Liver (tissue), 3 donors: Measurements from ENCODE around the gene PPP1R16B.

Experiments
- FOXA1 ChIP-seq: IDR thresholded peaks from 2 replicates; pipeline ENCODE4 v1.6.1; 2016; ENCODE audit warnings: antibody characterized with exemption
- JUND ChIP-seq, 2 donors: IDR thresholded peaks; 2 replicates each; pipeline ENCODE4 v1.6.1; 2016; ENCODE audit warnings: antibody characterized with exemption in 2 of 2
- MAX ChIP-seq: IDR thresholded peaks from 2 replicates; pipeline ENCODE4 v1.6.1; 2016; ENCODE audit warnings: antibody characterized with exemption
- NR2F2 ChIP-seq: IDR thresholded peaks from 2 replicates; pipeline ENCODE4 v1.6.1; 2016; ENCODE audit warnings: antibody characterized with exemption
- YY1 ChIP-seq: IDR thresholded peaks from 2 replicates; pipeline ENCODE4 v1.6.1; 2016; ENCODE audit warnings: antibody characterized with exemption, mild to moderate bottlenecking
- TF ChIP-seq, protein P1 (sequence below): fragments of 150-350 bp; IDR thresholded peaks from 2 replicates; pipeline ENCODE4 v1.5.1; 2017; ENCODE audit warnings: improper control_type of control experiment, low read depth, low read length; ENCODE audit not compliant: missing input control
- donor health status: healthy.
- donor health status: healthy.

DNA sequence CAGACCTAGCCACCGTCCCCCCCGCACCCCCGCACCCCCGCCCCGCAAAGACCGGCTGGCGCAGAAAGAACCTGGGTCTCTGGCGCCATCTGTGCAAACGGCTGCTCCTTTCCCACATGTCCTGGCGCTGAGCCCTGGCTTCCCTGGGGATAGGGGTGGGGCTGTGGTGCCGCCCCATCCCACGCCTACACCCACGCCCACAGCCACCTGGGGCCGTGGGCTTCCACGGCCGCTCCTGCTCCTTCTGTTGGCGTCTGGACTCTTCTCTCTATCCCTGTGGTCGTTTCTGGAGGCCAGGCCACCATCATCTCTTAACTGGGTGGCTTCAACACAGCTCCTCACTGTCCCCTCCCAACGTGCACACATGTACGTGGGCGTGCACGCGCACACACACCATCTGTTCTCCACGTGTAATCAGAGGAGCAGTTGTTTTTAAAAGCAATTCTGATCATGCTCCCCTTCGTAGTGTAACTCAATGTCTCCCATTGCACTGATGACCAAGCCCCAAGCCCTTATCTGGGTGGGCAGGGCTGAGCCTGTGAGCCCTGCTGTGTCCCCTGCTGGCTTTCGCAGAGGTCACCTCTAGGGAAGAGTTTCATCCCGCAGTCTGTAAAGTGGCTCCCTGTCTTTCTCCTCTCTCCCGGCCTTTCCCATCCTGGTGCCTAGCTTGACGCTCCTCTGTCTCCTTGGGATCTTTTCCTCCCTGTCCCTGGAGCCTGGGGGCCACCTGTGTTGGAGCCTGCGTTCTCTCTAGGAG is 88.8 kb downstream of the PPP1R16B start:
- TF ChIP-seq, protein P1, sequence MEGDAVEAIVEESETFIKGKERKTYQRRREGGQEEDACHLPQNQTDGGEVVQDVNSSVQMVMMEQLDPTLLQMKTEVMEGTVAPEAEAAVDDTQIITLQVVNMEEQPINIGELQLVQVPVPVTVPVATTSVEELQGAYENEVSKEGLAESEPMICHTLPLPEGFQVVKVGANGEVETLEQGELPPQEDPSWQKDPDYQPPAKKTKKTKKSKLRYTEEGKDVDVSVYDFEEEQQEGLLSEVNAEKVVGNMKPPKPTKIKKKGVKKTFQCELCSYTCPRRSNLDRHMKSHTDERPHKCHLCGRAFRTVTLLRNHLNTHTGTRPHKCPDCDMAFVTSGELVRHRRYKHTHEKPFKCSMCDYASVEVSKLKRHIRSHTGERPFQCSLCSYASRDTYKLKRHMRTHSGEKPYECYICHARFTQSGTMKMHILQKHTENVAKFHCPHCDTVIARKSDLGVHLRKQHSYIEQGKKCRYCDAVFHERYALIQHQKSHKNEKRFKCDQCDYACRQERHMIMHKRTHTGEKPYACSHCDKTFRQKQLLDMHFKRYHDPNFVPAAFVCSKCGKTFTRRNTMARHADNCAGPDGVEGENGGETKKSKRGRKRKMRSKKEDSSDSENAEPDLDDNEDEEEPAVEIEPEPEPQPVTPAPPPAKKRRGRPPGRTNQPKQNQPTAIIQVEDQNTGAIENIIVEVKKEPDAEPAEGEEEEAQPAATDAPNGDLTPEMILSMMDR: no peak
- TF ChIP-seq NR2F2 (no peak), MAX (no peak), JUND (IDR thresholded peaks at IDR 0.05) (no peak), YY1 (no peak), FOXA1 (no peak)
